ENCODE measurements around the gene ORM2.

Gene ORM2

GRCh38 chr9:114334490-114334889 lies 4.8 kb downstream of the ORM2 start:
- no peak overlapping the region for H3K4me3 ChIP-seq (ENCODE audit: low read length)
- no peak for DNase-seq (ENCODE audit: low read depth)
- TF ChIP-seq CTCF (IDR thresholded peaks at IDR 0.05; ENCODE audit: insufficient read depth, low read depth, low read length, missing control alignments): no peak

- H3K4me3 ChIP-seq (ENCODE audit: low read length): no peak overlapping the region
- DNase-seq (ENCODE audit: low read depth): no peak
- TF ChIP-seq CTCF (IDR thresholded peaks at IDR 0.05; ENCODE audit: insufficient read depth, low read depth, low read length, missing control alignments): no peak
Measured at GRCh38 chr9:114335745-114336144, 6.1 kb downstream of the ORM2 start.

GRCh38 chr9:114336157-114336556 lies 6.5 kb downstream of the ORM2 start:
- TF ChIP-seq CTCF (IDR thresholded peaks at IDR 0.05; ENCODE audit: insufficient read depth, low read depth, low read length, missing control alignments): no peak

GRCh38 chr9:114336699-114337395 lies 7.2 kb downstream of the ORM2 start:
- TF ChIP-seq CTCF (IDR thresholded peaks at IDR 0.05; ENCODE audit: insufficient read depth, low read depth, low read length, missing control alignments): no peak
- no peak overlapping the region for H3K4me3 ChIP-seq (ENCODE audit: low read length)
- DNase-seq (ENCODE audit: low read depth): no peak

More at GRCh38 chr9:114336157-114336556, 6.5 kb downstream of the ORM2 start:
- DNase-seq (ENCODE audit: low read depth): no peak
- no peak overlapping the region for H3K4me3 ChIP-seq (ENCODE audit: low read length)

GRCh38 chr9:114338187-114338586 lies 8.5 kb downstream of the ORM2 start:
- H3K4me3 ChIP-seq (ENCODE audit: low read length): no peak overlapping the region
- DNase-seq (ENCODE audit: low read depth): peak; percentile 40
- TF ChIP-seq CTCF (IDR thresholded peaks at IDR 0.05; ENCODE audit: insufficient read depth, low read depth, low read length, missing control alignments): no peak

- peak; percentile 44 for DNase-seq (ENCODE audit: low read depth)
- peak; percentile 70 for TF ChIP-seq CTCF (IDR thresholded peaks at IDR 0.05; ENCODE audit: insufficient read depth, low read depth, low read length, missing control alignments)
- no peak overlapping the region for H3K4me3 ChIP-seq (ENCODE audit: low read length)
Measured at GRCh38 chr9:114339130-114339908, 9.7 kb downstream of the ORM2 start.

Data from epithelial cell of esophagus (primary cell).